Jurkat, Clone E6-1 (cell line): ENCODE data around the gene VPREB1.
"Not testable (repeated sequence)": the region's sequence is repeated elsewhere in the genome, so short reads cannot be mapped to it uniquely, and the experiment has no call there.

ENCODE experiments used
- DNase-seq: peaks from one replicate; pipeline ENCODE4 v3.0.0-alpha.2; 2011; ENCODE audit warnings: low read depth, low spot score
- H3K4me3 ChIP-seq: 2 replicates; pipeline ENCODE4 v1.5.1; 2011; ENCODE audit warnings: mild to moderate bottlenecking, low read length, control low read depth, moderate library complexity

VPREB1 gene

GRCh38 chr22:22210889-22211833 is 33.4 kb upstream of the VPREB1 start:
- no peak for DNase-seq
- H3K4me3 ChIP-seq, result no peak overlapping the region

GRCh38 chr22:22213231-22213630 is 31.4 kb upstream of the VPREB1 start:
- H3K4me3 ChIP-seq, result no peak overlapping the region
- DNase-seq, result no peak

- H3K4me3 ChIP-seq, result no peak overlapping the region
- DNase-seq, result no peak
These were observed 29.7 kb upstream of the VPREB1 start for GRCh38 chr22:22214819-22215329.

GRCh38 chr22:22215659-22216449 is 28.7 kb upstream of the VPREB1 start:
- H3K4me3 ChIP-seq, result no peak overlapping the region
- DNase-seq, result no peak

GRCh38 chr22:22216450-22216959 is 28.1 kb upstream of the VPREB1 start:
- no peak overlapping the region for H3K4me3 ChIP-seq
- DNase-seq, result no peak

- H3K4me3 ChIP-seq, result no peak overlapping the region
These were observed 26.3 kb upstream of the VPREB1 start for GRCh38 chr22:22218302-22218701.

GRCh38 chr22:22219140-22219996 is 25.2 kb upstream of the VPREB1 start:
- H3K4me3 ChIP-seq, result no peak overlapping the region
- DNase-seq, result no peak

More at GRCh38 chr22:22218302-22218701, 26.3 kb upstream of the VPREB1 start:
- no peak for DNase-seq

GRCh38 chr22:22221043-22221442 is 23.5 kb upstream of the VPREB1 start:
- DNase-seq, H3K4me3 ChIP-seq: not testable (repeated sequence)

- H3K4me3 ChIP-seq, result no peak overlapping the region
- DNase-seq, result no peak
These were observed 18.0 kb upstream of the VPREB1 start for GRCh38 chr22:22226448-22227187.

- no peak for DNase-seq
- no peak overlapping the region for H3K4me3 ChIP-seq
These were observed 16.2 kb upstream of the VPREB1 start for GRCh38 chr22:22228421-22228820.

GRCh38 chr22:22228921-22229320 is 15.7 kb upstream of the VPREB1 start:
- no peak for DNase-seq

GRCh38 chr22:22229683-22230420 is 14.7 kb upstream of the VPREB1 start:
- H3K4me3 ChIP-seq, result no peak overlapping the region
- no peak for DNase-seq

More at GRCh38 chr22:22228921-22229320, 15.7 kb upstream of the VPREB1 start:
- no peak overlapping the region for H3K4me3 ChIP-seq

GRCh38 chr22:22230438-22230837 is 14.1 kb upstream of the VPREB1 start:
- no peak overlapping the region for H3K4me3 ChIP-seq

GRCh38 chr22:22233081-22233480 is 11.5 kb upstream of the VPREB1 start:
- no peak for DNase-seq
- H3K4me3 ChIP-seq, result no peak overlapping the region

More at GRCh38 chr22:22230438-22230837, 14.1 kb upstream of the VPREB1 start:
- DNase-seq, result no peak

- no peak overlapping the region for H3K4me3 ChIP-seq
- DNase-seq, result no peak
These were observed 9.0 kb upstream of the VPREB1 start for GRCh38 chr22:22235558-22235957.

GRCh38 chr22:22237521-22237920 is 7.1 kb upstream of the VPREB1 start:
- no peak for DNase-seq
- no peak overlapping the region for H3K4me3 ChIP-seq

- DNase-seq, result no peak
- no peak overlapping the region for H3K4me3 ChIP-seq
These were observed 5.2 kb upstream of the VPREB1 start for GRCh38 chr22:22239311-22239939.
